ENCODE measurements around the gene WDR75.

DNA sequence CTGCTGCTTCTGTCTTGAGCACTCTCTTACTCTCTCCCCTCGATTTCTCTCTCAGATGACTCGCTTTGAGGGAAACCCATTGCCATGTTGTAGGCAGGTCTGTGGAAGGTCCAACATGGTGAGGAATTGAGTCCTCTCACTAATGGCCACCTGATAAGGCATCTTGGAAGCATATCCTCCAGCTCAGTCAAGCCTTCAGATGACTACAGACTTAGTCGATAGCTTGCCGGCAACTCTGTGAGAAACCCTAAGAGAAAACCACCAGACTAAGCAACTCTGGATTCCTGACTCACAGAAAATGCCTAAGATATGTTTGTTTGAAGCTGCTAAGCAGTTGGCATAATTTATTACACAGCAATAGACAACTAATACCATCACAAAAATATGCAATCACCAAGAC, 51.2 kb downstream of the WDR75 start:
- TF ChIP-seq POLR2A (IDR thresholded peaks at IDR 0.05) = no peak
- TF ChIP-seq POLR2AphosphoS5 (IDR thresholded peaks at IDR 0.05) = no peak
- TF ChIP-seq, protein P1, sequence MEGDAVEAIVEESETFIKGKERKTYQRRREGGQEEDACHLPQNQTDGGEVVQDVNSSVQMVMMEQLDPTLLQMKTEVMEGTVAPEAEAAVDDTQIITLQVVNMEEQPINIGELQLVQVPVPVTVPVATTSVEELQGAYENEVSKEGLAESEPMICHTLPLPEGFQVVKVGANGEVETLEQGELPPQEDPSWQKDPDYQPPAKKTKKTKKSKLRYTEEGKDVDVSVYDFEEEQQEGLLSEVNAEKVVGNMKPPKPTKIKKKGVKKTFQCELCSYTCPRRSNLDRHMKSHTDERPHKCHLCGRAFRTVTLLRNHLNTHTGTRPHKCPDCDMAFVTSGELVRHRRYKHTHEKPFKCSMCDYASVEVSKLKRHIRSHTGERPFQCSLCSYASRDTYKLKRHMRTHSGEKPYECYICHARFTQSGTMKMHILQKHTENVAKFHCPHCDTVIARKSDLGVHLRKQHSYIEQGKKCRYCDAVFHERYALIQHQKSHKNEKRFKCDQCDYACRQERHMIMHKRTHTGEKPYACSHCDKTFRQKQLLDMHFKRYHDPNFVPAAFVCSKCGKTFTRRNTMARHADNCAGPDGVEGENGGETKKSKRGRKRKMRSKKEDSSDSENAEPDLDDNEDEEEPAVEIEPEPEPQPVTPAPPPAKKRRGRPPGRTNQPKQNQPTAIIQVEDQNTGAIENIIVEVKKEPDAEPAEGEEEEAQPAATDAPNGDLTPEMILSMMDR (IDR thresholded peaks at IDR 0.05 in 8 of 11, conservative IDR thresholded peaks at IDR 0.05 in 3 of 11) = no peak

Measured in spleen (tissue), 7 donors.